HepG2 (cell line): Measurements from ENCODE around the gene SLCO4A1. TPM values are rescaled to one million over a fixed set of nuclear protein-coding genes. Genes with fewer than 3 reads are reported as not detected.

ENCODE experiments used
- ATAC-seq: fragments of 200-7000 bp; cut with Tn5 transposase; 3 replicates; pipeline ENCODE4 v1.9.1; 2020; ENCODE audit warnings: mild to moderate bottlenecking, moderate library complexity
- BruUV-seq: library from RNA; stranded (reverse); fragments of 400-500 nt; replicated peaks from 2 replicates; lab custom pipeline; 2021; lab: Mats Ljungman, UMichigan
- CTCF ChIA-PET: fragments of 300-600 bp; formaldehyde crosslinking; extraction: SDS; loops from one replicate; lab custom pipeline; 2021; ENCODE audit warnings: low total read pairs, inconsistent platforms, low intra/inter-chr PET ratio; lab: Yijun Ruan, JAX
- POLR2A ChIA-PET: fragments of 350-600 bp; sonication (Branson Sonifier 250); formaldehyde crosslinking; loops from one replicate; lab custom pipeline; 2020; ENCODE audit warnings: antibody characterized with exemption, inconsistent platforms; lab: Yijun Ruan, JAX
- DNase-seq: peaks from one replicate; pipeline ENCODE4 v3.0.0-alpha.2; 2015; ENCODE audit warnings: low spot score
- FAIRE-seq: peaks from 3 replicates; lab custom pipeline; 2011; peaks lifted over from hg19 to GRCh38; lab: Jason Lieb, UNC
- H2AFZ ChIP-seq: one replicate; pipeline ENCODE4 v1.6.1; 2011; ENCODE audit warnings: low read length, inconsistent platforms
- H3K27ac ChIP-seq: fragments of 300-600 bp; 3 replicates; pipeline ENCODE4 v1.8.0; 2011; ENCODE audit warnings: mixed run types, mild to moderate bottlenecking, mixed read lengths, low read length, inconsistent platforms; ENCODE audit not compliant: insufficient read depth; ENCODE audit errors: extremely low read length
- H3K27me3 ChIP-seq, 2 experiments: fragments of 200-600 bp in 1 of 2; 2 replicates in 1 of 2; 3 replicates in 1 of 2; pipeline versions ENCODE4 v1.6.0 to v1.8.0; 2011; ENCODE audit warnings: low read length in 2 of 2, mild to moderate bottlenecking in 2 of 2, moderate library complexity in 2 of 2, inconsistent platforms in 1 of 2; ENCODE audit not compliant: insufficient read depth in 2 of 2, control insufficient read depth in 1 of 2
- H3K36me3 ChIP-seq, 2 experiments: fragments of 200-600 bp in 1 of 2; replicated peaks in 1 of 2; 2 replicates in 1 of 2; 3 replicates in 1 of 2; pipeline versions ENCODE4 v1.5.1 to v1.8.0; 2011; ENCODE audit warnings: low read length in 2 of 2, inconsistent platforms in 1 of 2; ENCODE audit not compliant: insufficient read depth in 2 of 2, control insufficient read depth in 1 of 2
- H3K4me1 ChIP-seq: 2 replicates; pipeline ENCODE4 v1.5.1; 2012; ENCODE audit warnings: low read length, inconsistent platforms; ENCODE audit not compliant: insufficient read depth
- H3K4me2 ChIP-seq: 2 replicates; pipeline ENCODE4 v1.6.0; 2011; ENCODE audit warnings: low read depth, low read length, inconsistent platforms
- H3K4me3 ChIP-seq, 3 experiments: fragments of 200-600 bp in 1 of 3; sonication (generic), shearing (Covaris generic) in 1 of 3; replicated peaks in 1 of 3; 2 replicates each; pipeline ENCODE4 v1.5.1; 2011 to 2016; ENCODE audit warnings: low read length in 3 of 3, inconsistent platforms in 2 of 3, low read depth in 2 of 3, mild to moderate bottlenecking in 2 of 3, control low read depth in 1 of 3, mixed read lengths in 1 of 3; ENCODE audit not compliant: insufficient read depth in 1 of 3
- H3K79me2 ChIP-seq: one replicate; pipeline ENCODE4 v1.6.1; 2011; ENCODE audit warnings: low read length, inconsistent platforms; ENCODE audit not compliant: insufficient read depth
- H3K9ac ChIP-seq: 2 replicates; pipeline ENCODE4 v1.6.0; 2011; ENCODE audit warnings: mild to moderate bottlenecking, low read depth, low read length, inconsistent platforms; ENCODE audit not compliant: insufficient read depth
- H3K9me3 ChIP-seq: 2 replicates; pipeline ENCODE4 v1.5.1; 2012; ENCODE audit warnings: mild to moderate bottlenecking, low read length
- H4K20me1 ChIP-seq: 2 replicates; pipeline ENCODE4 v1.6.0; 2011; ENCODE audit warnings: inconsistent platforms, mild to moderate bottlenecking, low read length, moderate library complexity; ENCODE audit not compliant: insufficient read depth
- ATRX ChIP-seq: sonication (generic); formaldehyde crosslinking; IDR thresholded peaks from 2 replicates; pipeline ENCODE4 v1.4.0; 2020; ENCODE audit warnings: missing genetic modification reagents, borderline replicate concordance
- BRD4 ChIP-seq: sonication (generic); formaldehyde crosslinking; IDR thresholded peaks from 2 replicates; pipeline ENCODE4 v1.4.0; 2020; ENCODE audit warnings: missing genetic modification reagents
- ERF ChIP-seq: IDR thresholded peaks from 2 replicates; pipeline ENCODE4 v1.6.1; 2018; ENCODE audit warnings: missing biosample characterization, missing genetic modification reagents
- MIXL1 ChIP-seq: IDR thresholded peaks from 2 replicates; pipeline ENCODE4 v1.6.1; 2016
- PBX3 ChIP-seq: sonication (generic); formaldehyde crosslinking; IDR thresholded peaks from 2 replicates; pipeline ENCODE4 v1.8.1; 2023; ENCODE audit warnings: missing genetic modification reagents, inconsistent platforms, borderline replicate concordance
- PRPF4 ChIP-seq: fragments of 200-400 bp; formaldehyde crosslinking; IDR thresholded peaks from 2 replicates; pipeline ENCODE4 v1.6.1; 2016; ENCODE audit warnings: low read length, low read depth; ENCODE audit not compliant: poor library complexity, severe bottlenecking
- SNAI1 ChIP-seq: sonication (generic); formaldehyde crosslinking; IDR thresholded peaks from 2 replicates; pipeline ENCODE4 v1.5.0; 2020; ENCODE audit warnings: mild to moderate bottlenecking, missing genetic modification reagents, borderline replicate concordance
- XBP1 ChIP-seq: sonication (generic); formaldehyde crosslinking; IDR thresholded peaks from 2 replicates; pipeline ENCODE4 v1.5.0; 2020; ENCODE audit warnings: missing genetic modification reagents
- ZFY ChIP-seq: sonication (generic); formaldehyde crosslinking; IDR thresholded peaks from 2 replicates; pipeline ENCODE4 v1.4.0; 2020; ENCODE audit warnings: missing genetic modification reagents
- ZNF432 ChIP-seq: sonication (generic); formaldehyde crosslinking; IDR thresholded peaks from 2 replicates; pipeline ENCODE4 v1.5.0; 2020; ENCODE audit warnings: missing genetic modification reagents, mild to moderate bottlenecking, borderline replicate concordance
- ZNF672 ChIP-seq: sonication (generic); formaldehyde crosslinking; IDR thresholded peaks from 2 replicates; pipeline ENCODE4 v1.8.1; 2022; ENCODE audit warnings: missing genetic modification reagents
- ZSCAN30 ChIP-seq: sonication (generic); formaldehyde crosslinking; IDR thresholded peaks from 2 replicates; pipeline ENCODE4 v1.5.0; 2020; ENCODE audit warnings: mild to moderate bottlenecking, missing genetic modification reagents
- WGBS: methylation state at CpG from one replicate; pipeline ENCODE4 v1.1.6; 2017; ENCODE audit warnings: low lambda C conversion rate; 5-methylcytosine and 5-hydroxymethylcytosine counted together
- in situ Hi-C: cut with HindIII; loops from 2 replicates; pipeline ENCODE4 v1.10.0; 2017; ENCODE audit warnings: low pct_unique_long_range_greater_than_20kb; ENCODE audit not compliant: extremely low pct_ligation_motif_present
- intact Hi-C: fragments of 100-400 bp; cut with micrococcal nuclease; formaldehyde crosslinking; loops from one replicate; pipeline ENCODE4 v1.10.0; 2022; ENCODE audit not compliant: unreplicated experiment
- polyA plus RNA-seq, 8 experiments: library from polyadenylated mRNA; depleted of rRNA in 3 of 8; stranded (reverse) in 7 of 8; unstranded in 1 of 8; fragments of >200 nt; fragmentation: Illumina TruSeq in 4 of 8; extraction: Trizol in 4 of 8; gene quantifications; 2 replicates each; pipeline versions ENCODE4 v1.2.1 to v1.2.3, GENCODE V29; 2011 to 2016; ENCODE audit warnings: low read depth in 4 of 8, missing spikeins in 1 of 8, mixed read lengths in 1 of 8; ENCODE audit not compliant: insufficient read depth in 1 of 8
- total RNA-seq, 5 experiments: library from RNA; depleted of rRNA; stranded (reverse); fragments of >200 nt; fragmentation: Illumina TruSeq; extraction: Trizol; gene quantifications; 2 replicates each; pipeline ENCODE4 v1.2.3, GENCODE V29; 2016; ENCODE audit warnings: low read depth in 1 of 5
- TF ChIP-seq, protein P1 (sequence below): sonication (generic); formaldehyde crosslinking; IDR thresholded peaks from 2 replicates; pipeline ENCODE4 v1.5.0; 2020; ENCODE audit warnings: mild to moderate bottlenecking, missing genetic modification reagents

The SLCO4A1 gene
- total and polyA plus RNA-seq, 2 of the 13 experiments (the other 11 are each of a cell fraction or from before 2014, with no cell fraction given): 55.5 to 112 TPM

GRCh38 chr20:62596486-62596885 lies 45.8 kb upstream of the SLCO4A1 start (continued):
- TF ChIP-seq, protein P1, sequence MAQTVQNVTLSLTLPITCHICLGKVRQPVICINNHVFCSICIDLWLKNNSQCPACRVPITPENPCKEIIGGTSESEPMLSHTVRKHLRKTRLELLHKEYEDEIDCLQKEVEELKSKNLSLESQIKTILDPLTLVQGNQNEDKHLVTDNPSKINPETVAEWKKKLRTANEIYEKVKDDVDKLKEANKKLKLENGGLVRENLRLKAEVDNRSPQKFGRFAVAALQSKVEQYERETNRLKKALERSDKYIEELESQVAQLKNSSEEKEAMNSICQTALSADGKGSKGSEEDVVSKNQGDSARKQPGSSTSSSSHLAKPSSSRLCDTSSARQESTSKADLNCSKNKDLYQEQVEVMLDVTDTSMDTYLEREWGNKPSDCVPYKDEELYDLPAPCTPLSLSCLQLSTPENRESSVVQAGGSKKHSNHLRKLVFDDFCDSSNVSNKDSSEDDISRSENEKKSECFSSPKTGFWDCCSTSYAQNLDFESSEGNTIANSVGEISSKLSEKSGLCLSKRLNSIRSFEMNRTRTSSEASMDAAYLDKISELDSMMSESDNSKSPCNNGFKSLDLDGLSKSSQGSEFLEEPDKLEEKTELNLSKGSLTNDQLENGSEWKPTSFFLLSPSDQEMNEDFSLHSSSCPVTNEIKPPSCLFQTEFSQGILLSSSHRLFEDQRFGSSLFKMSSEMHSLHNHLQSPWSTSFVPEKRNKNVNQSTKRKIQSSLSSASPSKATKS: no peak
- TF ChIP-seq XBP1 (no peak), ZFY (CRISPR knock-in tag) (no peak), PBX3 (no peak)
- TF ChIP-seq, all 625 proteins: peak for 0

DNA sequence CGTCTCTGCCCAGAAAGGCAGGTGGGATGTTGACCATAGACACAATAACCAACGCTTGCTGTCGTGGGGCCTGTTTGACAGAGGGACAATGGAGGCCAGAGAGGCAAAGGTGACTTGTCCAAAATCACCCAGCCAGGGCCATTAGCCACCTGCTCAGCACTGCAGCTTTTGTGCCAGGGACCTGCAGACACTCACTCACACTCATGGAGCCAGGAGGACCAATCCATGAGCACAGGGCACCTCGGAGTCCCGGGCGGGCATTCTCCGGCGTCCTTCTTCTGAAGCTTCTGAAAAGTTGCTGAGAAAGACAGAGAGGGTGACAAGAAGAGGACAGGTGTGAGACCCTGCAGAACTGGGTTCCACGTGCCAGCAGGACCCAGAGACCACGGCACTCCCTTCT lies 45.4 kb upstream of the SLCO4A1 start:
- H3K79me2 ChIP-seq: no peaks in the 10 kb centered on the region
- BruUV-seq: no TSS peak
- no peak overlapping the region for H3K9ac ChIP-seq
- no peaks in the 10 kb centered on the region for H3K4me1 ChIP-seq
- H3K9me3 ChIP-seq: no peaks in the 10 kb centered on the region
- no peak overlapping the region for H3K27ac ChIP-seq
- H3K4me2 ChIP-seq: no peak overlapping the region
- ChIA-PET CTCF (no interaction called here), POLR2A (no interaction called here)
- no peaks in the 10 kb centered on the region for H3K36me3 ChIP-seq
- DNase-seq (no peak), FAIRE-seq (no peak), ATAC-seq (no peak)
- TF ChIP-seq ZSCAN30 (CRISPR knock-in tag): no peak
- TF ChIP-seq PRPF4: no peak
- TF ChIP-seq BRD4 (CRISPR knock-in tag): no peak
- no peak for TF ChIP-seq ATRX (CRISPR knock-in tag)
- no peak for TF ChIP-seq ZNF432 (CRISPR knock-in tag)
- no peak for TF ChIP-seq SNAI1 (CRISPR knock-in tag)
- no peak for TF ChIP-seq ZNF672 (CRISPR knock-in tag)
- TF ChIP-seq MIXL1 (CRISPR knock-in tag): no peak
- TF ChIP-seq ERF (CRISPR knock-in tag): no peak
- in situ Hi-C loops: no loop called here
- no peaks in the 10 kb centered on the region; the same call in 1 of the 2 replicates for H4K20me1 ChIP-seq
- no peak overlapping the region for H2AFZ ChIP-seq
- no peak overlapping the region for H3K4me3 ChIP-seq
- WGBS: 27% methylated on average over 10 of the region's 10 CpGs
- intact Hi-C loops: loop anchor here (5.0 kb wide), 1 partner anchor 1350 kb away; no protein-coding TSS in a partner anchor
- H3K27me3 ChIP-seq: peaks cover 29 to 93% of the 10 kb centered on the region in 2 experiments
